Breast epithelium (tissue), 3 donors: ENCODE data around the gene RASEF.

Experiments
- POLR2A ChIP-seq: fragments of 450-650 bp; IDR thresholded peaks from one replicate; pipeline ENCODE4 v1.6.1; 2016; ENCODE audit warnings: antibody characterized with exemption, mild to moderate bottlenecking, moderate library complexity
- POLR2AphosphoS5 ChIP-seq, 3 donors: sonication (generic); formaldehyde crosslinking; IDR thresholded peaks; one replicate each; pipeline ENCODE4 v1.6.1; 2017; ENCODE audit warnings: antibody characterized with exemption in 3 of 3
- TF ChIP-seq, protein P1 (sequence below), 3 donors: fragments of 450-650 bp; IDR thresholded peaks; one replicate each; pipeline ENCODE4 v1.5.1; 2016 to 2017; ENCODE audit warnings: antibody characterized with exemption in 3 of 3, mild to moderate bottlenecking in 3 of 3, moderate library complexity in 3 of 3

DNA sequence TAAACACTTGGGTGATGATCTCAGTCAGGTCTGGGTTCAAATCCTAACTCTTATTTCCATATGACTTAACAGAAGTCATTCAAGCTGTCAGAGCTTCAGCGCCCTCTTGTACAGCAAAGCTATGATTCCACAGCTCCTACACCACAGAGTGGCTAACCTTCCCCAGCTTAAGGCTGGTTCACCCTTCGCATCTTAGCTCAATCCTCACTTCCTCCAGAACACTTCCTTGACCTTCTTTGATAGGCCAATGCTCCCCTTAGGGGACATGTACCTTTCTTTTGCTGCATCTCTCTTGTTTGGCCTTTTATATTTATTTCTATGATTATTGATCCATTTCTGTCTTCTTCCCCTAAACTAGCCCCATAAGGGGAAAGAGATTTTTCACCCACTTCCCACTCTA, 57.0 kb downstream of the RASEF start:
- TF ChIP-seq, protein P1, sequence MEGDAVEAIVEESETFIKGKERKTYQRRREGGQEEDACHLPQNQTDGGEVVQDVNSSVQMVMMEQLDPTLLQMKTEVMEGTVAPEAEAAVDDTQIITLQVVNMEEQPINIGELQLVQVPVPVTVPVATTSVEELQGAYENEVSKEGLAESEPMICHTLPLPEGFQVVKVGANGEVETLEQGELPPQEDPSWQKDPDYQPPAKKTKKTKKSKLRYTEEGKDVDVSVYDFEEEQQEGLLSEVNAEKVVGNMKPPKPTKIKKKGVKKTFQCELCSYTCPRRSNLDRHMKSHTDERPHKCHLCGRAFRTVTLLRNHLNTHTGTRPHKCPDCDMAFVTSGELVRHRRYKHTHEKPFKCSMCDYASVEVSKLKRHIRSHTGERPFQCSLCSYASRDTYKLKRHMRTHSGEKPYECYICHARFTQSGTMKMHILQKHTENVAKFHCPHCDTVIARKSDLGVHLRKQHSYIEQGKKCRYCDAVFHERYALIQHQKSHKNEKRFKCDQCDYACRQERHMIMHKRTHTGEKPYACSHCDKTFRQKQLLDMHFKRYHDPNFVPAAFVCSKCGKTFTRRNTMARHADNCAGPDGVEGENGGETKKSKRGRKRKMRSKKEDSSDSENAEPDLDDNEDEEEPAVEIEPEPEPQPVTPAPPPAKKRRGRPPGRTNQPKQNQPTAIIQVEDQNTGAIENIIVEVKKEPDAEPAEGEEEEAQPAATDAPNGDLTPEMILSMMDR (IDR thresholded peaks at IDR 0.05): no peak
- no peak for TF ChIP-seq POLR2AphosphoS5 (IDR thresholded peaks at IDR 0.05)
- TF ChIP-seq POLR2A: no peak
